PC-3 (cell line): ENCODE measurements around the gene FAM72A. TPM values are rescaled to one million over a fixed set of nuclear protein-coding genes. Genes with fewer than 3 reads are reported as not detected.

ENCODE experiments used
- ATAC-seq: fragments of 200-7000 bp; cut with Tn5 transposase; 2 replicates; pipeline ENCODE4 v1.9.1; 2020; ENCODE audit warnings: mild to moderate bottlenecking, moderate library complexity
- BruUV-seq: library from RNA; stranded (reverse); fragments of 400-500 nt; replicated peaks from 2 replicates; lab custom pipeline; 2021; lab: Mats Ljungman, UMichigan
- CTCF ChIA-PET: fragments of 300-600 bp; sonication (Branson Sonifier 250); formaldehyde crosslinking; loops from one replicate; lab custom pipeline; 2022; ENCODE audit warnings: antibody characterized with exemption; lab: Charles Lee
- POLR2A ChIA-PET: fragments of 300-600 bp; sonication (Branson Sonifier 250); formaldehyde crosslinking; loops from one replicate; lab custom pipeline; 2022; ENCODE audit warnings: antibody characterized with exemption; ENCODE audit not compliant: unreplicated experiment; lab: Charles Lee
- DNase-seq: peaks from one replicate; pipeline ENCODE4 v3.0.0-alpha.2; 2015
- H2AFZ ChIP-seq: fragments of 300-600 bp; sonication (generic); 2 replicates; pipeline ENCODE4 v1.6.0; 2016; ENCODE audit warnings: antibody characterized with exemption, low read length
- H3F3A ChIP-seq: fragments of 300-600 bp; sonication (generic); one replicate; pipeline ENCODE4 v1.6.0; 2017; ENCODE audit warnings: antibody characterized with exemption, low read length, control low read depth, mild to moderate bottlenecking; ENCODE audit not compliant: unreplicated experiment
- H3K27ac ChIP-seq: fragments of 300-600 bp; sonication (generic); 2 replicates; pipeline ENCODE4 v1.5.1; 2016; ENCODE audit warnings: mild to moderate bottlenecking, low read length
- H3K27me3 ChIP-seq: fragments of 300-600 bp; sonication (generic); 2 replicates; pipeline ENCODE4 v1.6.1; 2016; ENCODE audit warnings: low read length, mixed read lengths
- H3K36me3 ChIP-seq: fragments of 300-600 bp; sonication (generic); 2 replicates; pipeline ENCODE4 v1.6.1; 2016; ENCODE audit warnings: low read depth, mixed run types, low read length, mixed read lengths
- H3K4me1 ChIP-seq: fragments of 300-600 bp; sonication (generic); 2 replicates; pipeline ENCODE4 v1.5.1; 2016; ENCODE audit warnings: low read length; ENCODE audit not compliant: insufficient read depth
- H3K4me2 ChIP-seq: fragments of 300-600 bp; sonication (generic); 2 replicates; pipeline ENCODE4 v1.6.0; 2016; ENCODE audit warnings: low read length
- H3K4me3 ChIP-seq: fragments of 300-600 bp; sonication (generic); 2 replicates; pipeline ENCODE4 v1.5.1; 2016; ENCODE audit warnings: mild to moderate bottlenecking, low read length, mixed read lengths
- H3K79me2 ChIP-seq: fragments of 300-600 bp; sonication (generic); 2 replicates; pipeline ENCODE4 v1.6.1; 2017; ENCODE audit warnings: low read length, mixed read lengths
- H3K9ac ChIP-seq: fragments of 300-600 bp; sonication (generic); 2 replicates; pipeline ENCODE4 v1.6.0; 2016; ENCODE audit warnings: mild to moderate bottlenecking, low read length
- H3K9me2 ChIP-seq: fragments of 300-600 bp; sonication (generic); replicated peaks from 2 replicates; pipeline ENCODE4 v1.6.1; 2016; ENCODE audit warnings: mixed run types, low read length, mixed read lengths
- H3K9me3 ChIP-seq: fragments of 300-600 bp; sonication (generic); 2 replicates; pipeline ENCODE4 v1.6.1; 2016; ENCODE audit warnings: low read length, mixed read lengths
- H4K20me1 ChIP-seq: fragments of 300-600 bp; sonication (generic); 2 replicates; pipeline ENCODE4 v1.6.1; 2016; ENCODE audit warnings: low read length, mixed read lengths
- CTCF ChIP-seq: fragments of 300-600 bp; sonication (generic); conservative IDR thresholded peaks from 2 replicates; pipeline ENCODE4 v1.5.1; 2017; ENCODE audit warnings: antibody characterized with exemption, low read depth, mild to moderate bottlenecking, low read length
- EZH2 ChIP-seq: fragments of 300-600 bp; sonication (generic); IDR thresholded peaks from one replicate; pipeline ENCODE4 v1.6.1; 2017; ENCODE audit warnings: antibody characterized with exemption, mild to moderate bottlenecking, low read length; ENCODE audit not compliant: unreplicated experiment
- EZH2phosphoT487 ChIP-seq: fragments of 300-600 bp; sonication (generic); IDR thresholded peaks from 2 replicates; pipeline ENCODE4 v1.6.1; 2018; ENCODE audit warnings: mild to moderate bottlenecking, antibody characterized with exemption, low read length, borderline replicate concordance
- intact Hi-C: fragments of 100-400 bp; cut with micrococcal nuclease; formaldehyde crosslinking; loops from 2 replicates; pipeline ENCODE4 v1.9.0; 2023
- total RNA-seq: library from RNA; depleted of rRNA; stranded (reverse); fragments of >200 nt; gene quantifications from 2 replicates; pipeline ENCODE4 v1.2.3, GENCODE V29; 2014

FAM72A gene
- total RNA-seq, 1 experiment from 2014 or later = 20.2 TPM

- Histone ChIP-seq H3K36me3 (no peaks in the 10 kb centered on the region), H3K79me2 (no peaks in the 10 kb centered on the region), H3K4me3 (no peak overlapping the region), H3K4me2 (no peak overlapping the region), H3K9me3 (no peaks in the 10 kb centered on the region), H3K27me3 (peaks cover 34% of the 10 kb centered on the region), H2AFZ (no peak overlapping the region), H3K9ac (no peak overlapping the region), H3K4me1 (no peaks in the 10 kb centered on the region), H3F3A (no peaks in the 10 kb centered on the region), H3K27ac (no peak overlapping the region), H4K20me1 (no peaks in the 10 kb centered on the region), H3K9me2 (peaks cover 10% of the 10 kb centered on the region; the same call in 1 of the 2 replicates)
- intact Hi-C loops = no loop called here
- DNase-seq (no peak), ATAC-seq (no peak)
- CTCF ChIA-PET = no interaction called here
- no TSS peak for BruUV-seq
- TF ChIP-seq EZH2 (no peak), CTCF (no peak), EZH2phosphoT487 (no peak)
- POLR2A ChIA-PET = no interaction called here
Observed at GRCh38 chr1:206145771-206146290, 56.8 kb downstream of the FAM72A start.

- Histone ChIP-seq H3K79me2 (no peaks in the 10 kb centered on the region), H3K4me1 (no peaks in the 10 kb centered on the region), H3K9ac (no peak overlapping the region), H4K20me1 (no peaks in the 10 kb centered on the region), H3K9me2 (peaks cover 6% of the 10 kb centered on the region; the same call in 1 of the 2 replicates), H3K4me2 (no peak overlapping the region), H3K27ac (no peak overlapping the region), H2AFZ (no peak overlapping the region), H3K27me3 (peaks cover 46% of the 10 kb centered on the region), H3K36me3 (no peaks in the 10 kb centered on the region), H3F3A (no peaks in the 10 kb centered on the region), H3K9me3 (no peaks in the 10 kb centered on the region), H3K4me3 (no peak overlapping the region)
- ChIA-PET CTCF (no interaction called here), POLR2A (interaction anchor here (0.7 kb wide), 1 partner anchor 100 kb away, joined by 3 read pairs; no protein-coding TSS in a partner anchor)
- no peak for TF ChIP-seq EZH2
- no peak for TF ChIP-seq EZH2phosphoT487
- TF ChIP-seq CTCF = no peak
- ATAC-seq (no peak; the same call in 1 of the 2 replicates), DNase-seq (no peak)
- intact Hi-C loops = no loop called here
- BruUV-seq = no TSS peak
Observed at GRCh38 chr1:206144605-206145004, 58.0 kb downstream of the FAM72A start.

- no peak overlapping the region for H3K27ac ChIP-seq
- H3K9ac ChIP-seq = no peak overlapping the region
- H3K4me2 ChIP-seq = no peak overlapping the region
- ChIA-PET POLR2A (no interaction called here), CTCF (no interaction called here)
- peak; percentile 24; the same call in 1 of the 2 replicates for ATAC-seq
- no peaks in the 10 kb centered on the region for H4K20me1 ChIP-seq
- no peaks in the 10 kb centered on the region for H3K36me3 ChIP-seq
- BruUV-seq = no TSS peak
- peaks cover 3% of the 10 kb centered on the region; the same call in 1 of the 2 replicates for H3K9me2 ChIP-seq
- intact Hi-C loops = no loop called here
- no peaks in the 10 kb centered on the region for H3K79me2 ChIP-seq
- TF ChIP-seq EZH2 = no peak
- TF ChIP-seq CTCF = no peak
- TF ChIP-seq EZH2phosphoT487 = no peak
- peaks cover 51% of the 10 kb centered on the region for H3K27me3 ChIP-seq
- no peak overlapping the region for H3K4me3 ChIP-seq
- DNase-seq = no peak
- H3K4me1 ChIP-seq = no peaks in the 10 kb centered on the region
- no peaks in the 10 kb centered on the region for H3K9me3 ChIP-seq
- no peak overlapping the region for H2AFZ ChIP-seq
- H3F3A ChIP-seq = no peaks in the 10 kb centered on the region
Observed at GRCh38 chr1:206143537-206144172, 59.0 kb downstream of the FAM72A start.
